GM12878 (cell line): ENCODE data around the gene PRTFDC1.

Source experiments
- EGR1 ChIP-seq, 2 experiments: IDR thresholded peaks; 1 replicate in 1 of 2; 2 replicates in 1 of 2; pipeline ENCODE4 v1.6.1; 2011 to 2012; ENCODE audit warnings: low read depth in 2 of 2, low read length in 2 of 2, borderline replicate concordance in 1 of 2, mild to moderate bottlenecking in 1 of 2, moderate library complexity in 1 of 2
- MYC ChIP-seq: IDR thresholded peaks from 2 replicates; pipeline ENCODE4 v1.6.1; 2011; ENCODE audit warnings: mild to moderate bottlenecking, low read length, moderate library complexity, inconsistent platforms; ENCODE audit not compliant: insufficient read depth, insufficient replicate concordance, insufficient read length, severe bottlenecking
- TAF1 ChIP-seq: IDR thresholded peaks from 2 replicates; pipeline ENCODE4 v1.6.1; 2011; ENCODE audit warnings: mild to moderate bottlenecking, low read depth, low read length, borderline replicate concordance
- TF ChIP-seq, protein P1 (sequence below): fragments of 450-650 bp; IDR thresholded peaks from 2 replicates; pipeline ENCODE4 v1.6.1; 2016; ENCODE audit warnings: mild to moderate bottlenecking
- TF ChIP-seq, protein P2 (sequence below): IDR thresholded peaks from 2 replicates; pipeline ENCODE4 v1.6.1; 2011; ENCODE audit warnings: mild to moderate bottlenecking, low read depth, low read length, moderate library complexity; ENCODE audit not compliant: insufficient replicate concordance

DNA sequence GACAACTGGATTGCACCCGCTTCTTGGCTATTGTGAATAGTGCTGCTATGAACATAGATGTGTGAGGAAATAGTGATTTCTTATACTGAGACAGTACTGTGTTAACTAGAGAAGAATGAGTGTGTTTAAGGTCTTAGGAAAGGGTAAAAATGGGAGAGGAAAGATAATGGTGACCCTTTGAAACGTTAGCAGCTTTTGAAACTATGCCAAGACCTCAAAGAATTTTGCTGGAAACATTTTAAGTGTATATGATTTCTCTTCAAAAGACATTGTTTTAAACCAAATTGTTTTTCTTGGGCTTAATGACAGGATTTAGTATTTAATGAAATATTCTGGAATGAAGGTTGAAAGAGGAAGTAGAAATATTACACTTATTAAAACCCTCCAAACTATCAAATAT is 127.9 kb downstream of the PRTFDC1 start:
- TF ChIP-seq EGR1 (IDR thresholded peaks at IDR 0.05; ENCODE audit: borderline replicate concordance in 1 of 2, low read depth in 2 of 2, low read length in 2 of 2), result no peak
- no peak for TF ChIP-seq TAF1
- TF ChIP-seq, protein P1, sequence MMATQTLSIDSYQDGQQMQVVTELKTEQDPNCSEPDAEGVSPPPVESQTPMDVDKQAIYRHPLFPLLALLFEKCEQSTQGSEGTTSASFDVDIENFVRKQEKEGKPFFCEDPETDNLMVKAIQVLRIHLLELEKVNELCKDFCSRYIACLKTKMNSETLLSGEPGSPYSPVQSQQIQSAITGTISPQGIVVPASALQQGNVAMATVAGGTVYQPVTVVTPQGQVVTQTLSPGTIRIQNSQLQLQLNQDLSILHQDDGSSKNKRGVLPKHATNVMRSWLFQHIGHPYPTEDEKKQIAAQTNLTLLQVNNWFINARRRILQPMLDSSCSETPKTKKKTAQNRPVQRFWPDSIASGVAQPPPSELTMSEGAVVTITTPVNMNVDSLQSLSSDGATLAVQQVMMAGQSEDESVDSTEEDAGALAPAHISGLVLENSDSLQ, result no peak
- TF ChIP-seq, protein P2, sequence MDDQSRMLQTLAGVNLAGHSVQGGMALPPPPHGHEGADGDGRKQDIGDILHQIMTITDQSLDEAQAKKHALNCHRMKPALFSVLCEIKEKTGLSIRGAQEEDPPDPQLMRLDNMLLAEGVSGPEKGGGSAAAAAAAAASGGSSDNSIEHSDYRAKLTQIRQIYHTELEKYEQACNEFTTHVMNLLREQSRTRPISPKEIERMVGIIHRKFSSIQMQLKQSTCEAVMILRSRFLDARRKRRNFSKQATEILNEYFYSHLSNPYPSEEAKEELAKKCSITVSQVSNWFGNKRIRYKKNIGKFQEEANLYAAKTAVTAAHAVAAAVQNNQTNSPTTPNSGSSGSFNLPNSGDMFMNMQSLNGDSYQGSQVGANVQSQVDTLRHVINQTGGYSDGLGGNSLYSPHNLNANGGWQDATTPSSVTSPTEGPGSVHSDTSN, result no peak
- TF ChIP-seq MYC, result no peak
